Right atrium auricular region (tissue), 2 donors: ENCODE results near the gene AHR. TPM values are rescaled to one million over a fixed set of nuclear protein-coding genes. Genes with fewer than 3 reads are reported as not detected.

ENCODE experiments used
- DNase-seq: peaks from one replicate; pipeline ENCODE4 v3.0.0-alpha.2; 2019; ENCODE audit warnings: low spot score
- H3K27ac ChIP-seq, 2 donors: fragments of 200-600 bp; sonication (generic); 1 replicate in 1 of 2; 2 replicates in 1 of 2; pipeline ENCODE4 v1.5.1; 2016 to 2019
- H3K27me3 ChIP-seq, 2 donors: fragments of 200-600 bp; sonication (generic); one replicate each; pipeline versions ENCODE4 v1.5.1 to v1.6.0; 2017 to 2019
- H3K36me3 ChIP-seq: fragments of 200-600 bp; sonication (generic); one replicate; pipeline ENCODE4 v1.5.1; 2016
- H3K4me1 ChIP-seq, 2 donors: fragments of 200-600 bp; sonication (generic); one replicate each; pipeline versions ENCODE4 v1.5.1 to v1.6.0; 2017 to 2019
- H3K4me3 ChIP-seq, 2 donors: fragments of 200-600 bp; sonication (generic); 1 replicate in 1 of 2; 2 replicates in 1 of 2; pipeline ENCODE4 v1.5.1; 2017 to 2019; ENCODE audit warnings: mild to moderate bottlenecking in 1 of 2, moderate library complexity in 1 of 2
- H3K9me3 ChIP-seq, 2 donors: fragments of 200-600 bp; sonication (generic); one replicate each; pipeline ENCODE4 v1.5.1; 2019
- CTCF ChIP-seq, 2 donors: fragments of 200-600 bp; sonication (generic); IDR thresholded peaks; one replicate each; pipeline ENCODE4 v1.5.1; 2019; ENCODE audit warnings: antibody characterized with exemption in 2 of 2
- total RNA-seq, 2 donors: library from RNA; depleted of rRNA; stranded (reverse); fragments of >200 nt; gene quantifications; one replicate each; pipeline ENCODE4 v1.1.0, GENCODE V29; 2016

Gene AHR
- total RNA-seq, 2 donors from 2014 or later, result 38.7 to 45.4 TPM

- no peak for DNase-seq
- Histone ChIP-seq H3K4me1 (peaks cover 0 to 13% of the 10 kb centered on the region in 2 donors), H3K27ac (peak overlapping the region in 1 of 2 donors; percentile 25), H3K27me3 (no peaks in the 10 kb centered on the region), H3K9me3 (no peaks in the 10 kb centered on the region), H3K36me3 (no peaks in the 10 kb centered on the region), H3K4me3 (no peak overlapping the region)
- no peak for TF ChIP-seq CTCF (IDR thresholded peaks at IDR 0.05)
Measured at GRCh38 chr7:17370901-17371585, 72.6 kb downstream of the AHR start.

GRCh38 chr7:17371671-17372524, 73.4 kb downstream of the AHR start:
- Histone ChIP-seq H3K27ac (no peak overlapping the region), H3K9me3 (no peaks in the 10 kb centered on the region), H3K27me3 (no peaks in the 10 kb centered on the region), H3K4me1 (peaks cover 0 to 13% of the 10 kb centered on the region in 2 donors), H3K4me3 (no peak overlapping the region), H3K36me3 (no peaks in the 10 kb centered on the region)
- TF ChIP-seq CTCF (IDR thresholded peaks at IDR 0.05), result no peak
- DNase-seq, result no peak

- H3K4me1 ChIP-seq, result peaks cover 0 to 13% of the 10 kb centered on the region in 2 donors
- no peak for DNase-seq
- H3K9me3 ChIP-seq, result no peaks in the 10 kb centered on the region
- TF ChIP-seq CTCF (IDR thresholded peaks at IDR 0.05), result no peak
- H3K27ac ChIP-seq, result no peak overlapping the region
- no peak overlapping the region for H3K4me3 ChIP-seq
- no peaks in the 10 kb centered on the region for H3K36me3 ChIP-seq
- H3K27me3 ChIP-seq, result no peaks in the 10 kb centered on the region
Measured at GRCh38 chr7:17374157-17374556, 75.7 kb downstream of the AHR start.

GRCh38 chr7:17374654-17375053, 76.2 kb downstream of the AHR start:
- H3K27ac ChIP-seq, result no peak overlapping the region
- no peak for TF ChIP-seq CTCF (IDR thresholded peaks at IDR 0.05)
- H3K27me3 ChIP-seq, result no peaks in the 10 kb centered on the region
- H3K36me3 ChIP-seq, result no peaks in the 10 kb centered on the region
- H3K4me1 ChIP-seq, result peaks cover 0 to 9% of the 10 kb centered on the region in 2 donors
- H3K4me3 ChIP-seq, result no peak overlapping the region
- no peak for DNase-seq
- no peaks in the 10 kb centered on the region for H3K9me3 ChIP-seq

GRCh38 chr7:17376595-17376994, 78.1 kb downstream of the AHR start:
- no peak overlapping the region for H3K27ac ChIP-seq
- no peaks in the 10 kb centered on the region for H3K36me3 ChIP-seq
- H3K27me3 ChIP-seq, result no peaks in the 10 kb centered on the region
- TF ChIP-seq CTCF (IDR thresholded peaks at IDR 0.05), result no peak
- DNase-seq, result no peak
- H3K4me3 ChIP-seq, result no peak overlapping the region
- no peaks in the 10 kb centered on the region for H3K4me1 ChIP-seq
- H3K9me3 ChIP-seq, result no peaks in the 10 kb centered on the region
